ENCODE results near the gene PZP.

DNA sequence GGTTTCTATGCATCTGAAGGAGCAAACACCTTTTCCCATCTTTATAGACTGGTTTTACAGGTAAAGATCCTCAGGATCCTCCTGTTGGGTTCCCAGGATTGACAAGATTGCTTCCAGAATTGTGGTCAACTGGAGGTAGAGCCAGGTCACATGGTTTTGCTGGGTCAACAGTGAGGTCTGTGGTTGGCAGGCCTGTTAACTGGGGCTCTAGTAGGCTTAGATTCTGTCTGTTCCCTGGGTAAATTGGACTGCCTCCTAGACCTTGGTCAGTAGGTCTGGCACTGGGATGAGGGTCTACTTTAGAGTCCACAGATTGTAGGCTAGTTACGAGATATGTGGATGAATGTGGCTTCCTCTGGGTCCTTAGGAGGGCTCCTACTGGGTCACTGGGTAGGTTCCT, 3.5 kb upstream of the PZP start:
- TF ChIP-seq, protein P1, sequence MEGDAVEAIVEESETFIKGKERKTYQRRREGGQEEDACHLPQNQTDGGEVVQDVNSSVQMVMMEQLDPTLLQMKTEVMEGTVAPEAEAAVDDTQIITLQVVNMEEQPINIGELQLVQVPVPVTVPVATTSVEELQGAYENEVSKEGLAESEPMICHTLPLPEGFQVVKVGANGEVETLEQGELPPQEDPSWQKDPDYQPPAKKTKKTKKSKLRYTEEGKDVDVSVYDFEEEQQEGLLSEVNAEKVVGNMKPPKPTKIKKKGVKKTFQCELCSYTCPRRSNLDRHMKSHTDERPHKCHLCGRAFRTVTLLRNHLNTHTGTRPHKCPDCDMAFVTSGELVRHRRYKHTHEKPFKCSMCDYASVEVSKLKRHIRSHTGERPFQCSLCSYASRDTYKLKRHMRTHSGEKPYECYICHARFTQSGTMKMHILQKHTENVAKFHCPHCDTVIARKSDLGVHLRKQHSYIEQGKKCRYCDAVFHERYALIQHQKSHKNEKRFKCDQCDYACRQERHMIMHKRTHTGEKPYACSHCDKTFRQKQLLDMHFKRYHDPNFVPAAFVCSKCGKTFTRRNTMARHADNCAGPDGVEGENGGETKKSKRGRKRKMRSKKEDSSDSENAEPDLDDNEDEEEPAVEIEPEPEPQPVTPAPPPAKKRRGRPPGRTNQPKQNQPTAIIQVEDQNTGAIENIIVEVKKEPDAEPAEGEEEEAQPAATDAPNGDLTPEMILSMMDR (conservative IDR thresholded peaks at IDR 0.05): no peak
- no peak for TF ChIP-seq EZH2 (IDR thresholded peaks at IDR 0.05; ENCODE audit: low read depth)

All from PC-9 (cell line).